NB4 (cell line): Measurements from ENCODE around the gene TSEN54.

Experiments
- MAX ChIP-seq: IDR thresholded peaks from 2 replicates; pipeline ENCODE4 v1.6.1; 2011; ENCODE audit warnings: low read depth, low read length
- MYC ChIP-seq: IDR thresholded peaks from 2 replicates; pipeline ENCODE4 v1.6.1; 2011; ENCODE audit warnings: low read depth, low read length
- POLR2A ChIP-seq: IDR thresholded peaks from 2 replicates; pipeline ENCODE4 v1.6.1; 2011; ENCODE audit warnings: mild to moderate bottlenecking; ENCODE audit not compliant: insufficient read length; ENCODE audit errors: extremely low read depth
- TF ChIP-seq, protein P1 (sequence below): IDR thresholded peaks from one replicate; pipeline ENCODE4 v1.5.1; 2012; ENCODE audit warnings: low read depth, low read length

DNA sequence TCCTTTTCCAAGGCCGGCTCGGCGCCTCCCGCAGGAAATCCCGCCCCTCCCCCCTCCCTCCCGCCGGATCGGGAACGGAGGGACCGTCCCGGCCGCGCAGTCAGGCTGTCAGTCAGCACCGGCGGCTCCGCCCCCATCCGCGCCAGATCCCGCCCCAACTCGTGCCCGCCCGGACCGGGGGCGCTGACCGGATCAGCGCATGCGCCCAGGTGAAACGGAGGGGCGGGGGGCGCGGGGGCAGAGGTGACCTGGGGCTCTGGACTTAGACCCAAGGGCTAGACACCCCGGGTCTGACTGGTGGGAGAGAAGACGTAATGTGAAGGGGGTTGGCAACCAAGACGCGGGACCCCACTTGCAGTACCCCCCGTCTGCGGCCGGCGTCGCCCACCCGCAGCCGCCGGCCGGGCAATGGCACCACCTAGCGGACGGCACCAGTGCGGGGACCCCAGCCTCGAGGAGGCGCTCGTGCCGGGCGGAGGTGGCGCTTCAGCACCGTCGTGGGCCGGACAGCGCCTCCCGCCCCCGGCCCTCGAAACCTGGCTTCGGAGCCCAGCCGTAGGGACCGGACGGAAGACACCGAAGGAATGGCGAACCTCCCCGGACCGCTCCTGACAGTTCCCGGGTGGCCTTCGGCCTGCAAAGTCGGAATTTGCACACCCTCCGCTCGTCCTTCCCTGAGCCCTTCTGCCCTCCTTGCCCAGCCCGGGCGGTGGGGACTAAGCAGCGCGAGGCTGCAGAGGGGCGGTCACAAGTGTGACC is 653 bp upstream of the TSEN54 start, which contains the start of gene CASKIN2:
- no peak for TF ChIP-seq POLR2A
- peak; percentile 72 for TF ChIP-seq MAX
- TF ChIP-seq, protein P1, sequence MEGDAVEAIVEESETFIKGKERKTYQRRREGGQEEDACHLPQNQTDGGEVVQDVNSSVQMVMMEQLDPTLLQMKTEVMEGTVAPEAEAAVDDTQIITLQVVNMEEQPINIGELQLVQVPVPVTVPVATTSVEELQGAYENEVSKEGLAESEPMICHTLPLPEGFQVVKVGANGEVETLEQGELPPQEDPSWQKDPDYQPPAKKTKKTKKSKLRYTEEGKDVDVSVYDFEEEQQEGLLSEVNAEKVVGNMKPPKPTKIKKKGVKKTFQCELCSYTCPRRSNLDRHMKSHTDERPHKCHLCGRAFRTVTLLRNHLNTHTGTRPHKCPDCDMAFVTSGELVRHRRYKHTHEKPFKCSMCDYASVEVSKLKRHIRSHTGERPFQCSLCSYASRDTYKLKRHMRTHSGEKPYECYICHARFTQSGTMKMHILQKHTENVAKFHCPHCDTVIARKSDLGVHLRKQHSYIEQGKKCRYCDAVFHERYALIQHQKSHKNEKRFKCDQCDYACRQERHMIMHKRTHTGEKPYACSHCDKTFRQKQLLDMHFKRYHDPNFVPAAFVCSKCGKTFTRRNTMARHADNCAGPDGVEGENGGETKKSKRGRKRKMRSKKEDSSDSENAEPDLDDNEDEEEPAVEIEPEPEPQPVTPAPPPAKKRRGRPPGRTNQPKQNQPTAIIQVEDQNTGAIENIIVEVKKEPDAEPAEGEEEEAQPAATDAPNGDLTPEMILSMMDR, result peak; percentile 94
- no peak for TF ChIP-seq MYC
